GM18519 (cell line): Measurements from ENCODE around the gene NFKB1.
A peak's percentile ranks its signal among the peaks of the same experiment; 100 is the strongest.
"Not testable (repeated sequence)": the region's sequence is repeated elsewhere in the genome, so short reads cannot be mapped to it uniquely, and the experiment has no call there.

Source experiments
- ATAC-seq: cut with Tn5 transposase; IDR thresholded peaks from one replicate; pipeline ENCODE4 v1.9.1; 2021; ENCODE audit warnings: mild to moderate bottlenecking, moderate library complexity; ENCODE audit not compliant: unreplicated experiment, low FRiP score

The NFKB1 gene

GRCh38 chr4:102619776-102620631, 118.8 kb downstream of the NFKB1 start:
- ATAC-seq: not testable (repeated sequence)

- no peak for ATAC-seq
Observed at GRCh38 chr4:102620697-102621497, 119.7 kb downstream of the NFKB1 start.

GRCh38 chr4:102623622-102624021, 122.5 kb downstream of the NFKB1 start:
- no peak for ATAC-seq

GRCh38 chr4:102624505-102624904, 123.3 kb downstream of the NFKB1 start:
- no peak for ATAC-seq

- ATAC-seq: peak; percentile 73
Observed at GRCh38 chr4:102625232-102625930, 124.2 kb downstream of the NFKB1 start.

GRCh38 chr4:102627831-102628523, 126.8 kb downstream of the NFKB1 start:
- no peak for ATAC-seq

GRCh38 chr4:102629673-102630072, 128.5 kb downstream of the NFKB1 start:
- ATAC-seq: no peak

- ATAC-seq: no peak
Observed at GRCh38 chr4:102631616-102632015, 130.5 kb downstream of the NFKB1 start.

- no peak for ATAC-seq
Observed at GRCh38 chr4:102632241-102633065, 131.3 kb downstream of the NFKB1 start.

- no peak for ATAC-seq
Observed at GRCh38 chr4:102633100-102633499, 131.9 kb downstream of the NFKB1 start.

- no peak for ATAC-seq
Observed at GRCh38 chr4:102637391-102637790, 136.2 kb downstream of the NFKB1 start.

- ATAC-seq: no peak
Observed at GRCh38 chr4:102638621-102639020, 137.5 kb downstream of the NFKB1 start.

- no peak for ATAC-seq
Observed at GRCh38 chr4:102639598-102639997, 138.4 kb downstream of the NFKB1 start.

- ATAC-seq: no peak
Observed at GRCh38 chr4:102640669-102641068, 139.5 kb downstream of the NFKB1 start.

GRCh38 chr4:102641793-102642192, 140.6 kb downstream of the NFKB1 start:
- ATAC-seq: no peak

GRCh38 chr4:102642631-102643298, 141.6 kb downstream of the NFKB1 start:
- ATAC-seq: no peak

GRCh38 chr4:102647117-102647516, 146.0 kb downstream of the NFKB1 start:
- ATAC-seq: no peak

GRCh38 chr4:102657206-102657605, 156.0 kb downstream of the NFKB1 start:
- ATAC-seq: no peak

GRCh38 chr4:102663073-102663472, 161.9 kb downstream of the NFKB1 start:
- ATAC-seq: no peak
